NT2/D1 (cell line): Measurements from ENCODE around the gene HSD17B2.

Source experiments
- DNase-seq: peaks from one replicate; pipeline ENCODE4 v3.0.0-alpha.2; 2011; ENCODE audit warnings: low read depth, low spot score
- H3K27me3 ChIP-seq: 2 replicates; pipeline ENCODE4 v1.6.0; 2011; ENCODE audit warnings: mild to moderate bottlenecking; ENCODE audit not compliant: insufficient read length, insufficient read depth
- H3K36me3 ChIP-seq: 2 replicates; pipeline ENCODE4 v1.6.1; 2011; ENCODE audit warnings: mild to moderate bottlenecking, low read length, mixed read lengths; ENCODE audit not compliant: insufficient read depth, insufficient read length
- H3K4me1 ChIP-seq: 2 replicates; pipeline ENCODE4 v1.5.1; 2011; ENCODE audit not compliant: insufficient read depth, insufficient read length
- H3K4me3 ChIP-seq: 2 replicates; pipeline ENCODE4 v1.5.1; 2011; ENCODE audit warnings: low read depth; ENCODE audit not compliant: insufficient read length
- H3K9ac ChIP-seq: 2 replicates; pipeline ENCODE4 v1.6.0; 2011; ENCODE audit warnings: low read depth; ENCODE audit not compliant: insufficient read length
- H3K9me3 ChIP-seq: 2 replicates; pipeline ENCODE4 v1.5.1; 2011; ENCODE audit warnings: mild to moderate bottlenecking, low read length; ENCODE audit not compliant: insufficient read depth
- SUZ12 ChIP-seq: IDR thresholded peaks from 2 replicates; pipeline ENCODE4 v1.6.1; 2011; ENCODE audit not compliant: insufficient read length, insufficient read depth; ENCODE audit errors: extremely low read depth
- YY1 ChIP-seq: IDR thresholded peaks from 2 replicates; pipeline ENCODE4 v1.6.1; 2011; ENCODE audit not compliant: insufficient read length, insufficient read depth
- ZNF274 ChIP-seq: IDR thresholded peaks from 2 replicates; pipeline ENCODE4 v1.6.1; 2011; ENCODE audit warnings: mild to moderate bottlenecking, low read depth, low read length

The HSD17B2 gene

DNA sequence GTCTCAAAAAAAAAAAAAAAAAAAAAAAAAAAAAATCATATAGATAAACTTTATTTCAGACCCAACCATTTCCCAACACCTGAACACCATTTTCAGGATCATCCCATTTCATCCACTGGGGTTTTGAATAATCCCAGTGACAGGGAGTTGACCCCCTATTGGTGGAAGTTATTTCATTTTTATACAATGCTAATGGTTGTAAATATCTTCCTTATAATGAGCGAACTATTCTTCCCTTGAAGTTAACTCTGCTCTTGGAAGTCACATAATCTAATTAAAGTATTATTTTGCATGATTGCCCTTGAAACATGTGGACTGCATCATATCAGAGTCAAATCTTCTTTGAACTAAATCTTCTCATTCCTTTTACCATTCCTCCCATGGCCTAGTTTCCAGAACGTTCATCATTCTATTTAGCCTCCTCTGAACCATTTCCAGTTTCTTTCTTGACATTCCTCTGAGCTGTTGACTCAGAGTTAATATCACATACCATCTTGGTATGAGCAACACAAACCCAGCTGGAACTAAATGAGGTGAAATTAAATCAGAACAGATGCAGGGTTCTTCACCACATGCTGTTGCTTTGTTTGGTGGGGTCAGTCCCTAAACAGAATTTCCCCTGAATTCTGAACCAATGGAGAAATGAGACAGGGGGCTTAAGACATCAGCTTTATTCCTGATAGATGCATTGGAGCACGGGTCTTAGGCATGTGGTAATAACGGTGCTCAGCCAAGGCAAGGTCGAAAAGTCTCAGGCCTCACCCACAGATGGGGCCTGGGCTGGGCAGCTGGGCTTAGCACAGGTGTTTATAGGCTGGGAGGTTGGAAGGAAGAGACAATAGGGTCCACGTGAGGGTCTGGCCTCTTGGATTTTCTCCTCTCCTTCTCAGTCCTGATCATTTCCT lies 8.9 kb downstream of the HSD17B2 start:
- Histone ChIP-seq H3K36me3 (no peaks in the 10 kb centered on the region), H3K4me3 (no peak overlapping the region), H3K9ac (no peak overlapping the region), H3K4me1 (no peaks in the 10 kb centered on the region), H3K27me3 (no peaks in the 10 kb centered on the region), H3K9me3 (no peaks in the 10 kb centered on the region)
- no peak for DNase-seq
- TF ChIP-seq SUZ12 (no peak), YY1 (no peak), ZNF274 (no peak)

DNA sequence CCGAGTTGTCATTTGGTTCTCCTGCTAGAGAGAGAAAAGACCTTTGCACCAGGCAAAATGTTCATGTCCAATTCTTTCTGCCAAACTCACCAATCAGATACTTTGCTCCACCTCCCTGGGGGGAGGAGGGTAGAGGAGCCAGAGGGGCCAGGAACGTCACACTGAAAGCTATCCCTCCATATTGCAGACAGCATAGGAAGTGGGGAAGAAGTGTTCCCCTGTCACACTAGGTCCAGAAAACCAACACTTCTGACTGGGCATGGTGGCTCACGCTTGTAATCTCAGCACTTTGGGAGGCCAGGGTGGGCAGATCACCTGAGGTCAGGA lies 9.5 kb downstream of the HSD17B2 start:
- DNase-seq, result no peak
- no peak for TF ChIP-seq ZNF274
- TF ChIP-seq YY1, result no peak
- Histone ChIP-seq H3K4me1 (peaks cover 3% of the 10 kb centered on the region), H3K4me3 (no peak overlapping the region), H3K27me3 (no peaks in the 10 kb centered on the region), H3K36me3 (no peaks in the 10 kb centered on the region), H3K9ac (no peak overlapping the region), H3K9me3 (no peaks in the 10 kb centered on the region)

DNA sequence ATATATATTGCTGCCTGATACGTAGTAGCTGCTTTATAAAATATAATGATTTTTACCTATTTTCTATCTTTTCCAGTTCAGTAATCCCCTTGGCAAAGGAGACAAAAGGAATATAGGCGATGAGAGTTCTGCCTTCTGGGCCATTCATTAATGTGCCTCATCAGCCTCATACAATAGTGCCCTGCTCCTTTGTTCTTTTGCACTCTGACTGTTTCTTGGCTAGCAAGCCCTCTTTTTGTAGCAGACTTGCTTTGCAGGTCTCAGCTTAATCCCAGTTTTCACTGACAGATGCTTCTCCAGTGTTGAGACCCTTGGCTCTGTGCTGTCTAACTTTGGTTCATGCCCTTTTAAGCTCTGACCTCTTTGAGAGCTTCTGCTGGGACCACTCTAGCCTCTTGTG lies 10.4 kb downstream of the HSD17B2 start:
- H3K4me3 ChIP-seq, result no peak overlapping the region
- H3K9me3 ChIP-seq, result no peaks in the 10 kb centered on the region
- H3K27me3 ChIP-seq, result no peaks in the 10 kb centered on the region
- TF ChIP-seq SUZ12, result no peak
- no peak for TF ChIP-seq YY1
- TF ChIP-seq ZNF274, result no peak
- H3K9ac ChIP-seq, result no peak overlapping the region
- H3K36me3 ChIP-seq, result no peaks in the 10 kb centered on the region
- H3K4me1 ChIP-seq, result peaks cover 3% of the 10 kb centered on the region
- DNase-seq, result no peak

DNA sequence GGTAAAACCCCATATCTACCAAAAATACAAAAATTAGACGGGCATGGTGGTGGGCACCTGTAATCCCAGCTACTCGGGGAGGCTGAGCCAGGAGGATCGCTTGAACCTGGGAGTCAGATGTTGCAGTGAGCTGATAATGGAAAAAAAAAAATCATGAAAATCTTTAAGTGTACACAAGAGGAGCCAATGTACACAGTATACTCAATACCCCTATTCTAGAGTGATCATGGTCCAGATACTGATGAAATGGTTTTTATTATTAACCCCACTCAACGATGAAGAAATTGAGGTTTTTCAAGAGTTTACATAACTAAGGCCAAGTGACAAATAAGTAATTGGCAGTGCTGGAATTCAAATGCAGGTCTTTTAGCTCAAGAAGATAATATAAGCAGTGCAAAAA lies 11.5 kb downstream of the HSD17B2 start:
- Histone ChIP-seq H3K9me3 (no peaks in the 10 kb centered on the region), H3K4me1 (peaks cover 3% of the 10 kb centered on the region), H3K9ac (no peak overlapping the region), H3K36me3 (no peaks in the 10 kb centered on the region), H3K4me3 (no peak overlapping the region), H3K27me3 (no peaks in the 10 kb centered on the region)
- TF ChIP-seq SUZ12 (no peak), ZNF274 (no peak), YY1 (no peak)
- DNase-seq, result no peak

DNA sequence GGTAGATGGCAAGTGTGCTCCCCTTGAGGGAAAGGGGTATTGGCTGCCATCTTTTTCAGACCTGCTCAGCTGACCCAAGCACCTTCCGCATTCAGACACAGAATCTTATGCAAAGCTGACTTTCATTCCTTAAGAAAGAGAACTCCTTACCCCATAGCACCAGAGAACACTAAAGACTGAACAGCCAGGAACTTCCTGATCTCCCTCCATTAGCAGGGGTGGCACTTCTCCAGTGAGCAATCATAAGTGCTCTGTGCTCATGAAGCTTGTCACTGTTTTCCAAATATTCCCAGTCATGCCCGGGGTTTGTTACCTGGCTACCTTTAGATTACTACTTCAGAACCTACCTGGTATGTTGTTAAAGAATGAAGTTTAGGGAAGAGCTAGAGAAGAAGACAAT lies 11.9 kb downstream of the HSD17B2 start:
- peaks cover 3% of the 10 kb centered on the region for H3K4me1 ChIP-seq
- H3K27me3 ChIP-seq, result no peaks in the 10 kb centered on the region
- H3K4me3 ChIP-seq, result no peak overlapping the region
- DNase-seq, result no peak
- no peak overlapping the region for H3K9ac ChIP-seq
- TF ChIP-seq SUZ12, result no peak
- no peak for TF ChIP-seq YY1
- no peak for TF ChIP-seq ZNF274
- no peaks in the 10 kb centered on the region for H3K9me3 ChIP-seq
- no peaks in the 10 kb centered on the region for H3K36me3 ChIP-seq

DNA sequence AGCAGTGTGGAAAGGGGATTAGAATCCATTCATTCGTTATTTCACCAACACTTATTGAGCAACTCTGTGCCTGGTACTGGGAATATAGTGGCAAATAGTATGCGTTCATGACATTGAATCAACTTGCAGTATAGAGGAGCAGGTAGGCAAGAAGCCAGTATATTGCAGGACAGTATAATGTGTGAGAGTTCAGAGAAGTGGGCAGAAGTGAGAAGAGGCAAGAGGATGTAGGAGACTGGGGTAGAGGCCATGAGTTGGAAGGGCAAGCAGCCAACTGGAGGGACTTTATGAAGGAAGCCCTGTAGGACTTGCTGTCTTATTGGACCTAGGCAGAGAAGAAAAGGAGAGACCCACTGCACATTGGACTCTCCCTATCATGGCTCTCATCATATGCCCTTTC lies 12.3 kb downstream of the HSD17B2 start:
- H3K9ac ChIP-seq, result no peak overlapping the region
- H3K27me3 ChIP-seq, result no peaks in the 10 kb centered on the region
- no peak for TF ChIP-seq ZNF274
- no peak for TF ChIP-seq YY1
- TF ChIP-seq SUZ12, result no peak
- H3K4me3 ChIP-seq, result no peak overlapping the region
- peaks cover 3% of the 10 kb centered on the region for H3K4me1 ChIP-seq
- no peak for DNase-seq
- no peaks in the 10 kb centered on the region for H3K36me3 ChIP-seq
- no peaks in the 10 kb centered on the region for H3K9me3 ChIP-seq

DNA sequence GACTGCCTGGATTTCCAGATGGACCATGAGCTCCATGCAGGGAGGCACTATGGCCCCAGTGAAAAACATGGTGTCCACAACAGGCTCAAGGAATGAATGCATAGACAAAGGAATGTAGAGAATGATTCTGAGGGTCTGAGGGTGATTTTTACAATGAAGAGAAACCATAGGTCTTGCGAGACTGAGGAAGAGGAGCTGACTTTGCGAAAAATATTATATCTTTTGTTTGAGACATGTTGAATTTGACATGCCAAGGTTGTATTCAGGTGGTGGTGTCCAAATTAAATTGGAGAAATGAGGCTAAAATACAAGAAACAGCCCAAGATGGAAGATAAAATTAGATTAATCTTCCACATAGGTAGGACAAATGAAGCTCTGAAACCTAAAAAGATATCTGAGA lies 12.7 kb downstream of the HSD17B2 start:
- peaks cover 3% of the 10 kb centered on the region for H3K4me1 ChIP-seq
- H3K4me3 ChIP-seq, result no peak overlapping the region
- no peak for TF ChIP-seq SUZ12
- TF ChIP-seq YY1, result no peak
- TF ChIP-seq ZNF274, result no peak
- H3K27me3 ChIP-seq, result no peaks in the 10 kb centered on the region
- no peak for DNase-seq
- no peaks in the 10 kb centered on the region for H3K9me3 ChIP-seq
- H3K36me3 ChIP-seq, result no peaks in the 10 kb centered on the region
- no peak overlapping the region for H3K9ac ChIP-seq

DNA sequence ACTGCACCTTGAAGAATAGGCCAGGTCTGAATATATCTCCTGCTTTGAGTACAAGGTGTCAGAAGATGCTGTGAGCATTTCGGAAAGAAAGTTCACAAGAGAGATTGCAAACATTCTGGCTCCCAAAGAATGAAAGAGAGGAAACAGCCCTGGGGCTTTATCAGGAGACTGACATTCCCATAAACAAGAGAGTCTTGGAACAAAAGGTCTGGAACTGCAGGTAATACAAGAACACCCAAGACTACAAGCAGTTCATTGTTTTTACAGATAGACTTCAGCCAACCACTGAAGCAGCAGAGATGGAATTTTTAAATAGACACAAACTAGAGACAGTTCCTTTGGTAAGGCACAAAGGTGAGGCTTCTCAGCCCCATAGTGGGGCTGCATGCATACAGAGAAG lies 14.4 kb downstream of the HSD17B2 start:
- H3K27me3 ChIP-seq, result no peaks in the 10 kb centered on the region
- TF ChIP-seq ZNF274 (no peak), SUZ12 (no peak), YY1 (no peak)
- H3K9me3 ChIP-seq, result no peaks in the 10 kb centered on the region
- H3K4me3 ChIP-seq, result no peak overlapping the region
- DNase-seq, result no peak
- H3K4me1 ChIP-seq, result peaks cover 3% of the 10 kb centered on the region
- no peaks in the 10 kb centered on the region for H3K36me3 ChIP-seq
- no peak overlapping the region for H3K9ac ChIP-seq
